MV-4-11 (cell line): Measurements from ENCODE around the gene DMRTB1.

Experiments
- DNase-seq: peaks from one replicate; lab custom pipeline; 2025; lab: John Stamatoyannopoulos, UW

The DMRTB1 gene

DNA sequence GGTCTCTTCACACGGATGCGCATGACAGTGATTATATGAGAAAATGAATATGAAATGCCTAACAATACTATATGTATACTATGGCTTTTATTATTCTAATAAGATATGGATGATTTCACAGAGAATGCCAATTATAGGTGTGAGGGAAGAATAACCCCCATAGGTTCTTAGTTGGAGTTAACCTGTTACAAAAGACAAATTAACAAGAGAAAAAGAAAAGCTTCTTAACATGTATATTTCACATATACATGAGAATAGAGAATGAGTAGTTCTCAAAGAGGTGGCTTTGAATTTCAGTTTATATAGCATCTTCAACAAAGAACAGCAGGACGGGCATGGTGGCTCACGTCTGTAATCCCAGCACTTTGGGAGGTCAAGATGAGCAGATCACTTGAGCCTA, 24.0 kb upstream of the DMRTB1 start:
- no peak for DNase-seq

DNA sequence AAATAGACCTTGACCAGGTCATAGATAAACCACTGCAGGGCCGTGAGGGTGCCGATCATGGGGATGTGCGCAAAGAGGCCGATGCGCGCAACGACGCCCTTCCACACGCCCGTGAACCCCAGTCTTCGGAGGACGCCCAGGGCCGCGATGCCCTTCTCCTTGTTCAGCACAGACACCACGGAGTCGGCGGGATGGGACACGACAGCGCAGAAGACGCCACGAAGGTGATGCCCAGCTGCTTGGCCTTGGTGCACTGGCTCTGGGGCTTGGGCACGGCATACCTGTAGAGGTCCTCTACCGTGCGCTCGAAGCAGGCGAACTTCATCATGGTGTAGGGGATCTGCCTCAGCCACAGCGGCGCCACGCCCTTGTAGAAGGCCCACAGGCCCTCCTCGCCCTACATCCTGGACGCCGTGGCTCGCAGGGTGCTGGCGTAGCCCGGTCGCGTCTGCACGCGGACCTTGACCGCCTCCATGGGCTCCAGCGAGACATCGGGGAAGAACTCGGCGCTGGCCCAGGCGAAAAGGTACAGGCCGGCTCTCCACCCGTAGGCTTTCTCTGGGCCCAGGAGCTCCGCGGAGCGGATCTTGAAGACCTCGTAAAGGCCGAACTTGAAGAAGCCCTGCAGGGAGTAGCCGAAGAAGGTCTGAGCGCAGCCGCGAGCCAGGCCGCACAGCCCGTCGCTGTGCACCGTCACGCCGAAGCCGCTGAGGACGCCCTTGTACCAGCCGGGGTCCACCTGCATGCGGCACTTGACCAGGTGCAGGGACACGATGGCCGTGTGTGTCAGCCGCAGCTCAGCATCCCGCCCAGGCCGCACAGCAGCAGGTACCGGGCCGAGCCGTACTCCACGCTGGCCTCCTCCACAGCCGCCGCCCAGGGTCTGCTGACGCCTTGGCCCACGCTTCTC, 20.5 kb upstream of the DMRTB1 start:
- DNase-seq, result no peak

DNA sequence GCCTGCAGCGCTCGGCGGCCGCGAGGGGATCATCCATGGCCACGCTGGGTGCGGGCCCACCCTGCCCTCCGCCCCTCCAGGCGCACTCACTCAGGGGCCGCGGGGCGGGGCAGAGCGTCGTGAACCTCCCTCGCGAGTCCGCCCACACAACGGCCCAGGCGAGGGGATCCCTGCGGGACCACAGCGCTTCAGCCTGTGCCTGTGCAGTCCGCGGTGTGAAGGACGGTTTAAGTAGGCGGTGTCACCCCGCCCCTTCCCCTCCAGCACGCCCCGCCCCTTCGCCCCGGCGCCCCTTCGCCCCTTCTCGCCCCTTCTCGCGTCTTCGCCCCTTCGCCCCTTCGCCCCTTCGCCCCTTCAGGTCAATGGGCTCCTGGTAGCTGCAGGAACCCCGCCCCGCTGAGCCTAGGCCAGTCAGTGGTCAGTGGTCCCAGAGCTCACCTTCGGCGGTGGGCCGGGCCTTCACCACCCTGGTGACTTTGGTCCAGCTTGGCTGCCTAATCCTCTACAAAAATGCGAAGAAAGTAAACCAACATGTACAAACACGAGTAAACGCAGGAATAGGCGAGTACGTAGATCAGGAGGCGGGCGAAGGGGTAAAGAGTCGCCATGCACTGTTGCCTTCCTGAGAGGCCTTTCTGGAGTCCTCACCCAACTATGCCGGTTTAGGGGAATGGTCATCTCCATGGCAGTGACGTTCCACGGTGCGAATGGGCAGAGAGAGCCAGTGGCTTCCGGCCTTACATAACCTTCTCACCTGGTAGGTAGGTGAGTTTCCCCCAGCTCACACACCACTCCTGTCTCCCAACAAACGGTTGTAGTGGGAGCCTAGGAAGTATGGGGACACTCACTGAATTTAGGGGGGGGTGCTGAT, 19.6 kb upstream of the DMRTB1 start:
- no peak for DNase-seq

DNA sequence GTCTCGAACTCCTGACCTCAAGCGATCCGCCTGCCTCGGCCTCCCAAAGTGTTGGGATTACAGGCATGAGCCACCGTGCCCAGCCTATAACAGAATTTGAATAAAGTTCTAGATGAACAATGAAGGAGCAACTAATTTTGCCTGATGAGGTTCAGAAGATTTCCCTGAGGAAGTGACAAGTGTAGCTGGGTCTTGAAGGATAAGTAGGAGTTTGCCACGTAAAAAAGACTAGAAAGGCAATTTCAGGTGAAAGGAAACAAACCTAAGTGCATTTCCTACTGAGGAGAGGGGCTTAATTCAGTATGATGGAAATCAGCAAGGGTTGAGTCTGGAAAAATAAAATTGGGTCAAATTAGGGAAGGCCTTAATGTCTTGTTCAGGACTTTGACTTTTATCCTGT, 18.6 kb upstream of the DMRTB1 start:
- DNase-seq, result no peak

DNA sequence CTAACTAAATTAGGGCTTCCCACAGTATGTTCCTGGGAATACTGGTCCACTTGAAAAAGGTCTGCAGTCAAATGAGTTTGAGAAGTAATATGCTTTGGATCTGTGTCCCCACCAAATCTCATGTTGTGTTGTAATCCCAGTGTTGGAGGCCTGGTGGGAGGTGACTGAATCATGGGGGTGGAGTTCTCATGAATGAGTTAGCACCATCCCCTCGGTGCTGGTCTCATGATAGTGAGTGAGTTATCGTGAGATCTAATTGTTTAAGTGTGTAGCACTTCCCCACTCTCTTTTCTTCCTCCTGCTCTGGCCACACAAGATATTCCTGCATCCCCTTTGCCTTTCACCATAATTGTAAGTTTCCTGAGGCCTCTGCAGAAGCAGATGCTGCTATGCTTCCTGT, 16.9 kb upstream of the DMRTB1 start:
- peak; percentile 58 for DNase-seq

DNA sequence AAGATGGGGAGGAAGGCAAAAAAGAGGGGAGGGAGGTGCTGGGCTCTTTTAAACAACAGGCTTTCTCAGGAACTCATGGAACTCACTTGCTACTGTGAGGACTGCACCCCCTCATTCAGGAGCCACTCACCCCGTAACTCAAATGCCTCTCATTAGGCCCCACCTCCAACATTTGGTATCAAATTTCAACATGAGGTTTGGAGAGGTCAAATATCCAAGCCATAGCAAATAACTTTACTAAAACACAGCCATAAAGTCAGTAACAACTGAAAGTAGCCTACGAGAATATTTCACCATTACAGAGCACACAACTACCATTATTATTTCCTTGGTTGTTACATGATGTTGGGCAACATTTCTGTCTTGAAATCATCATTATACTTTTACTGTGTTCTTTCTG, 13.1 kb upstream of the DMRTB1 start:
- no peak for DNase-seq

DNA sequence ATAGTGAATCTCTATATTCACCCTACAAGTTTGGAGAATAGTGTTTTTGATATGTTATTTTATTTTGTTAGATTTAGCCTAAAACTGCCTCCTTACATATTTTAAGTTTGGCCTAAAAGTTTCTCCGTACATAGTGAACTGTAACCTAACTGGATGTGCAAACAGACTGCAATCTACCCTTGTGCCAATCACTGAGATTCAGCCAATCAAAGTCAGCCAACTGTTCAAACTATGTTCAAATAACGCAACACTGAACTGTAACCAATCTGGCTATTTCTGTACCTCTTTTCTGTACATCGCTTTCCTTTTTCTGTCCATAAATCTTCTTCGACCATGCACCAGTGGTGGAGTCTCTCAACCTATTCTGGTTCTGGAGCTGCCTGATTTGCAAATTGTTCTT, 11.8 kb upstream of the DMRTB1 start:
- no peak for DNase-seq

DNA sequence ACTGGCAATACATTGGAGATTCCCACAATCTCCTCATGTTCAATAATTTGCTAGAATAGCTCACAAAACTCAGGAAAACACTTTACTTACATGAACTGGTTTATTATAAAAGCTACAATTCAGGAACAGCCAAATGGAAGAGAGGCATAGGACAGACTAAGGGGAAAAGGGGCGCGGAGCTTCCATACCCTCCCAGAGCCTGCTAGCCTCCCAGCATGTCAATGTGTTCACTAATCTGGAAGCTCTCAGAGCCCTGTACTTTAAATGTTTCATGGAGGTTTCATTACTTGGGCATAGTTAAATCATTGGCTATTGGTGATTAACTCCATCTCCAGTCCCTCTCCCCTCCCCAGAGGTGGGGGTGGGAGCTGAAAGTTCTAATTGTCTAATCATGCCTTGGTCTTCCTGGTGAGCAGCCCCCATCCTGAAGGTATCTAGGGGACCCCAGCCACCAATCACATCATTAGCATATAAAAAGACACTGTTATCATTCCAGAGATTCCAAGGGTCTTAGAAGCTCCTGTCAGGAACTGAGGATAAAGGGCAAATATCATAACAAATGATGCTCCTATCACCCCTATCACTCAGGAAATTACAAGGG, 10.9 kb upstream of the DMRTB1 start:
- DNase-seq, result no peak

DNA sequence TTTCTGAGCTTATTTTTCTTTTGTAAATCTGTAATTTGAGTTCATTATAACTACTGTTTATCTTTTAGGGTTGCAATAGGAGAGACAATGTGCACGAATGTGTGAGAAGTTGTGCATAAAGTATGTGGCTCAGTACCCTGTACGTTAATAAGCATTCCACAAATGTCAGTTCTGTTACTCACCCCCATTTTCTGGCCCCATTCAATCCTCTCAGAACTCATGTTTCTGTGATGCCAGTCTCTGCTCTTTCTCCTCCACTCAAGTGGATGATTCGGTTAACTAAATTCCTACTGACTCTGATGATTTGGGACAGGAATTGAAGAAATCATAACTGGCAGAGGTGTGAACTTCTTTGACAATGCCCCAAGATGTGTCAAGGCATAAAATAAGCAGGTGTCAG, 10.2 kb upstream of the DMRTB1 start:
- DNase-seq, result no peak

DNA sequence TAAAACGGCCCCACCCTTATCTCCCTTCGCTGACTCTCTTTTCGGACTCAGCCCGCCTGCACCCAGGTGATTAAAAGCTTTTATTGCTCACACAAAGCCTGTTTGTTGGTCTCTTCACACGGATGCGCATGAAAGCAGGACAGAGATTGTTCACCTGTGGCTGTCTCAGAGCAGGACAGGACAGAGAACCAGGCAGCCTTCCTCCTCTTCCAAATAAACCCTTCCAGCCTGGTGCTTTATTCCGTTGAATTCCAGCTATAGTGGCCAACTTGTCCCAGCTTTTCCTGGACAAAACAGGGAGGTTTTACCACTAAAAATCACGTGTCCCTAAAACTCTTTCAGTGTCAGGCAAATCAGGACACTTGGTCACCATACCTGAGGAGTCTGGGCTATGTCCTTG, 9.5 kb upstream of the DMRTB1 start:
- no peak for DNase-seq

DNA sequence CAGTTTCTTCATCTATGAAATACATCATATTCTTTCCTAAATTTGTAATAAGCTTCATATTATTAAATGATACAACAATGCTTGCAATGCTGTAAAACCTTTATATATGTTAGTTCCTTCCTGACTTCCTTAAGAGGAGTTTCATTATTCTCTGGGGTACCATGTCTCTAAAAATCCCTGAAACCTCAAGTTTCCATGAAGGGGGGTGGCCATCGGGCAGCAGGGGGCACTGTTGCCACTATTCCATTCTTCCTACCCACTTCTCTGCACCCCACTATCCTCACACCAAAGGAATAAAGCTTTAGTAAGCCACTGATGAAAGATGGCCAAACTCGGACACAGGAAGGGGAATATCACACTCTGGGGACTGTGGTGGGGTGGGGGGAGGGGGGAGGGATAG, 9.0 kb upstream of the DMRTB1 start:
- DNase-seq, result no peak

DNA sequence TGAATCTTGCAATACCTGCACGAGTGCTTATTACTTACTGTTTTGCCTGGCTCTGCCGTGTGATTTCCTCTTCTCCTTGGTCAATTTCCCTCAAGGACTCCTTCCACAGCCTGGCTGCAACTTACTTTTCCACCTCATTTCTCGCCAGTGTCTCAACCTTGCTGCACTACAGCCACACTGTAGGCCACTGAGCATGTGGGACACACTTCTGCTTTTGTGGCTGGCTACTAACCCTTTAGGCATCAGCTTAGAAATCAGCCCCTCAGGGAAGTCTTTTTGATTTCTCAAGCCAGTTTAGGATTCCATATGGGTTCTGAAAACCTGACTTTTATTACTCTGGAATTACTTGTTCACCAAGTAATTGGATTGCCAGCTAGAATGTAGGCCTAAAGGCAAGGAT, 5.2 kb upstream of the DMRTB1 start:
- peak; percentile 74 for DNase-seq

DNA sequence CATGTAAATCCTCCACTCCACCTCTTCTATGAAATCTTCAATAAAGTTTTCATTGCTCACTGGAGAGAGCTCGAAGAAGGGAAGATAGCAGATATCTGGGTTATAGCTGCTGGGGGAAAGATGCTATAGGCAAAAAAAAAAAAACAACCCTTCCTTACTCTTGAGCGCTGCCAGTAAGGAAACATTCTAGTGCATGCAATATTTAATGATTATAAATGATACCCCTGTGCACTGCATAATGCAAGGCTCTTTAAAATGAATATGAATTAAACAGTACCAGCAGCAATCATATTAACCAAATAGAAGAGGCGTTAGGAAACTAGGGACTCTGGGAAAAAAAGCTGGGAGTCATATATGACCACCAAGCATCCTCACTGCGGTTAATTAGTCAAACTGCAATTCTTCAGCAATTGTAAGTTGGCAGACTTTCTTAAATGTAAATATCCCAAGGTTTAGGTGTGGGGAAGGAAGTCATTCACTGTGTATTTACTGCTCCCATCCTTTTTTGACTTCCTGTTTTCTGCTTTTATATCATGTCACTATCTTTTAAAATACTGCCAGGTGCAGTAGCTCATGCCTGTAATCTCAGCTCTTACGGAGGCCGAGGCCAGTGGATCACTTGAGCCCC, 3.7 kb upstream of the DMRTB1 start:
- no peak for DNase-seq

DNA sequence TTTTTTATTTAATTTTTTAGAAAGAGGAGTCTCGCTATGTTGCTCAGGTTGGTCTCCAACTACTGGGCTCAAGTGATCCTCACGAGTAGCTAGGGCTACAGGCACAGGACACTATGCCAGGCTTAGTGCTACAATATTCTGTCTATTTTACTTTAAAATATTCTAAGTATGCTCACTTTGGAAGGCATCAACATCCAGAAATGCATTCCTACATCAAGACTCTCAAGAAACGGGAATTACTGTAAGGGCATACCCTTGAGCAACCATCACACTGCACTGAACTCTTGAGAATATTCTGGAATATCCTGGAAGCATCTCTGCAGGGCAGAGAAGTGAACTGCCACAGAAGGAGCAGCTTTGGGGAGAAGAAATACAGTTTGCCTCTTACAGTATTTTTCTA, 565 bp upstream of the DMRTB1 start:
- DNase-seq, result no peak

DNA sequence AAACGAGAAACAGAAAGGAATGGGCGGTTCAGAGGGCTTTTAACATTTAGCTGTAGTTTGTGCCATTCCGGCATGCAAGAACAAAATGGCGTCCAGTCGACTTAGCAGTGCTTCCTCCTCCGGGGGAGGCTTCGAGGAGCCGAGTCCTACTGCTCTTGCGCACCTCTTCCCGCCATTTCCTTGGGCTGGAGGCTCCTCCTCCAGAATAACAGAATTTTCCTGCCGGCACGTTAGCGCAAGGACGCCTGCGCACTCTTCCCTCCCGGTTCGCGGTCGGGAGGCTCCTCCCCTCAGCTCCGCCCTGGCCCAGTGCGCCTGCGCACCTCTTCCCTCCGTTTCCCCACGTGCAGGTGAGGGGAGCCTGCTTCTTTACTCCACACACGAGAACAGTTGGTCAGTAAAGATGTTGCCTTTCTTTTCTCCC, 1.0 kb downstream of the DMRTB1 start:
- DNase-seq, result no peak

DNA sequence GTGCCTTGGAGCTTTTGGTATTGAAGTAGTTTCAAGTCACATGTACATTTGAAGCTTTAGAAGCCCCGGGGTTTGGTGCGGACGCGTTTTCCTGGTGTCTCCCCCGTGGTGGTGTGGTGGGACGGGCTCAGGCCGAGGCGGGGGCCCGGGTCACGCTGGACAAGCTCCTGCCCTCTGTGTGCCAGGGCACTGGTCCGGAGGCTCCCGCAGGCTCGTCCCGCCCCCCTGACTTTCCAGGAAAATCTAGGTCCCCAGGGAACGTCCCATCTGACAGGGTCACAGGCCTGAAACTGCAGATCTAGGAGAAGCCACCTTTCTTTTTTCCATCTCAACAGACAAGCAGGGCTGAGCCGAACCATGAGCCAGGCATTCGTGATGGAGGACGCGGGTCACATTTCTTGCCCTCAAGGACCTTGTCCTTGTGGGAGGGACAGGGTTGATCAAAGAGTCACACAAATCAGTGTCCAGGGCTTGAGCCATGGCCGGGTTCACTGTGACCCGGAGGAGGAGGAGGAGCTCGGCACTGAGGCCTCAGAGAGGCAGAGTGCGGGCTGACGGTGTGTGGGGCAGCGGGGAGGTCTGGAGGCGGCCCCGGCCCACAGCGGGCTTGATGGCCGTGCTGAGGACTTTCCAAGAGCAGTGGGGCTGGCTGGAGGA, 1.6 kb downstream of the DMRTB1 start:
- no peak for DNase-seq

DNA sequence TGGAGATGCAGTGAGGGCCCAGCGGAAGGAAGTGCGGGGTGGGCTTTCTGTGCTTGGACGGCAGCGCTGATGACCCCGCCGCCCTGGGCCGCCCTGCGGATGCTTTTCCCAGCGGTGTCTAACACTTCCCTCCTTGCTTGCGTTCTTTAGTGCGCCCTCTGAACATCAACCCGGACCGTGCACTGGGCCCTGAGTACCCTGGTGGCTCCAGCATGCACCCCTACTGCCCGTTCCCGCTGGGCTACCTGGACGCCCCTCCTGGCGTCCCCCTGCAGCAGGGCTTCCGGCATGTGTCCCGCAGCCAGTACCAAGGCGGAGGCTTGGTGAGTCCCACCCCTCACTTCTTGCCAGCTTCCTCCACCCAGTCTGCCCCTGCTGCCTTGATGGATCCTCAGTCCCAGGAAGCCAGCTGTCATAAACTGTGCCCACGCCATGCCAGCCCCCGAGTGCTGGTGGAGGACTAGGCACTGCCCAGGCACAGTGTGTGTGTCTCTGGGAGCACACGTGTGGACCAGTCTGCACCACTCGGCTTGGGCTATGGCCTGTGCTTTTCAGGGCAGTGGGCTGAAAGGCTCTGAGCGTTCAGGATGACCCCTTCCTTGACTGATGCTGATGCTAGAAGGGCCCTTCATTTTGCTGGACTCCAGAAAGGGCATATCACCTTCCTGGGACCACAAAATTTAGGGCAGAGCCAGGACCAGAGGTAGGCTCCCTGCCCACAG, 2.3 kb downstream of the DMRTB1 start:
- no peak for DNase-seq

DNA sequence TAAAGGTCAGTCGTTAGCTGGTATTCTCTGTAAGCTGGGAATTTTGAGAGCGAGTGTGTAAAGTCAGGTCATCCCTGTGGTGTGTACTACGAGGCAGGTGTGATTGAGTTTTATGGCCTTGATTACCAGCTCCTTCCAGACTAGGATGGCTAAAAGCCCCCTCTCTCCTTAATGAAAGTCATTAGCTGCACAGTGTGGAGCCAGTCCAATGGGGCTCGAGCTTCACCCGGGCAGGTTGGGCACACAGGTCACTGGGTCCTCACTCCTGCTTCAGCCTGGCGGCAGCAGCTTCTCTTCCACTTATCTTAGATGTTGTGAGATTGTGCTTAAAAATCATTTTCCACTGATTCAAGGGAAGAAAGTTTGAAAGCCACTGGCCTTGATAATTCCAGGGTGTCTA, 3.0 kb downstream of the DMRTB1 start:
- no peak for DNase-seq

DNA sequence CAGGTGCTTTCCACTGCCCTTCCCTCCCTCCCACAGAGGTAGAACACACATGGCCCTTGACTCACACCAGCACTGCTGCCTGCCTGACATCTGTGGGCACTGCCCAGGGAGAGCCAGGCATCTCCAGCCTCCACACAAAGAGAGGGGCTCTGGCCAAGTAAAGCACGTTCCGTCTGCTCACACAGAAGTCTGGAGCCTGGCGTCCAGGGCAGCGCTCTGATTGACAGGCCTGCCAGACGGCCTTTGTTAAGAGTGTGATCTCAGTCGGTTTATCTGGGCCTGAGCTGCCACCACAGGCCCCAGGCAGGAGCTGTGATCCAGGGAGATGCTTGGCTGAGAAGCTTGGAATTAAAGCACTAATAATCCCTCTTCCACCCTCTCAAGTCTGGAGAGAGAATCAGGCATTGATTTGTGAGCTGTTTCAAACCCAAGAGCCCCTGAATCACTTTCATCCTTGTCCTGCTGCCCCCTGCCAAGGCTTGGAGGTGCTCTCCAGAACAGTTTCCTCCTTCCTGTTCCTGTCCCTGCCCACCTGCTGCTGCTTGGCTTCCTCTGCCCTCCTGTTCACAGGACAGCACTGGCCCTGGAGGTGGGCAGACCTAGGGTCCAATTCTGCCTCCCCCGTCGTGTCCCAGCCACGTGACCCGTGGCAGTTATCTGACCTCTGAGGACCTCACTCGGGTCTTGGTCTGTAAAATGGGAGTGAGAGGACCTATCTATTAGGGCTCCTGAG, 3.7 kb downstream of the DMRTB1 start:
- DNase-seq, result no peak
